HepG2 (cell line): ENCODE results near the gene NKD1. TPM values are rescaled to one million over a fixed set of nuclear protein-coding genes. Genes with fewer than 3 reads are reported as not detected.

Experiments
- EEA1 ChIP-seq: sonication (generic); formaldehyde crosslinking; IDR thresholded peaks from 2 replicates; pipeline ENCODE4 v1.5.1; 2020; ENCODE audit warnings: mild to moderate bottlenecking, missing genetic modification reagents, borderline replicate concordance
- EZH2 ChIP-seq: conservative IDR thresholded peaks from 2 replicates; pipeline ENCODE4 v1.6.1; 2012; ENCODE audit warnings: mild to moderate bottlenecking, low read depth, low read length, moderate library complexity
- HES4 ChIP-seq: sonication (generic); formaldehyde crosslinking; IDR thresholded peaks from 2 replicates; pipeline ENCODE4 v1.9.0; 2021; ENCODE audit warnings: mild to moderate bottlenecking, missing genetic modification reagents, borderline replicate concordance
- HMGXB4 ChIP-seq, 2 experiments: sonication (generic) in 1 of 2; formaldehyde crosslinking in 1 of 2; IDR thresholded peaks; 2 replicates each; pipeline versions ENCODE4 v1.4.0 to v1.6.1; 2018 to 2020; ENCODE audit warnings: missing genetic modification reagents in 2 of 2, borderline replicate concordance in 1 of 2, low read depth in 1 of 2, mild to moderate bottlenecking in 1 of 2, missing biosample characterization in 1 of 2
- NR2F2 ChIP-seq: IDR thresholded peaks from 2 replicates; pipeline ENCODE4 v1.6.1; 2012; ENCODE audit warnings: low read depth, inconsistent platforms, borderline replicate concordance
- SIN3B ChIP-seq: fragments of 150-350 bp; IDR thresholded peaks from 2 replicates; pipeline ENCODE4 v1.6.1; 2014; ENCODE audit warnings: low read length
- SMAD3 ChIP-seq: sonication (generic); formaldehyde crosslinking; IDR thresholded peaks from 2 replicates; pipeline ENCODE4 v1.4.0; 2020; ENCODE audit warnings: missing genetic modification reagents
- TMF1 ChIP-seq: sonication (generic); formaldehyde crosslinking; IDR thresholded peaks from 2 replicates; pipeline ENCODE4 v1.8.1; 2022; ENCODE audit warnings: low read depth, missing genetic modification reagents
- TRAFD1 ChIP-seq: sonication (generic); formaldehyde crosslinking; IDR thresholded peaks from 2 replicates; pipeline ENCODE4 v1.5.1; 2020; ENCODE audit warnings: missing genetic modification reagents, mild to moderate bottlenecking, borderline replicate concordance
- ZNF460 ChIP-seq: sonication (generic); formaldehyde crosslinking; IDR thresholded peaks from 2 replicates; pipeline ENCODE4 v1.5.1; 2020; ENCODE audit warnings: missing genetic modification reagents, mild to moderate bottlenecking, borderline replicate concordance
- ZNF484 ChIP-seq: sonication (generic); formaldehyde crosslinking; IDR thresholded peaks from 2 replicates; pipeline ENCODE4 v1.5.1; 2020; ENCODE audit warnings: mild to moderate bottlenecking, low read depth, missing genetic modification reagents, borderline replicate concordance
- polyA plus RNA-seq, 8 experiments: library from polyadenylated mRNA; depleted of rRNA in 3 of 8; stranded (reverse) in 7 of 8; unstranded in 1 of 8; fragments of >200 nt; fragmentation: Illumina TruSeq in 4 of 8; extraction: Trizol in 4 of 8; gene quantifications; 2 replicates each; pipeline versions ENCODE4 v1.2.1 to v1.2.3, GENCODE V29; 2011 to 2016; ENCODE audit warnings: low read depth in 4 of 8, missing spikeins in 1 of 8, mixed read lengths in 1 of 8; ENCODE audit not compliant: insufficient read depth in 1 of 8
- total RNA-seq, 5 experiments: library from RNA; depleted of rRNA; stranded (reverse); fragments of >200 nt; fragmentation: Illumina TruSeq; extraction: Trizol; gene quantifications; 2 replicates each; pipeline ENCODE4 v1.2.3, GENCODE V29; 2016; ENCODE audit warnings: low read depth in 1 of 5
- TF ChIP-seq, protein P1 (sequence below): sonication (generic); formaldehyde crosslinking; IDR thresholded peaks from 2 replicates; pipeline ENCODE4 v1.8.1; 2023; ENCODE audit warnings: missing genetic modification reagents, inconsistent platforms, borderline replicate concordance
- TF ChIP-seq, protein P2 (sequence below): sonication (generic); formaldehyde crosslinking; IDR thresholded peaks from 2 replicates; pipeline ENCODE4 v1.8.1; 2023; ENCODE audit warnings: mild to moderate bottlenecking, missing genetic modification reagents
- TF ChIP-seq, protein P3 (sequence below): sonication (generic); formaldehyde crosslinking; IDR thresholded peaks from 2 replicates; pipeline ENCODE4 v1.4.0; 2020; ENCODE audit warnings: mild to moderate bottlenecking, missing genetic modification reagents, borderline replicate concordance
- TF ChIP-seq, protein P4 (sequence below): sonication (generic); formaldehyde crosslinking; IDR thresholded peaks from 2 replicates; pipeline ENCODE4 v1.4.0; 2020; ENCODE audit warnings: missing genetic modification reagents

The NKD1 gene
- total and polyA plus RNA-seq, 2 of the 13 experiments (the other 11 are each of a cell fraction or from before 2014, with no cell fraction given) = 70.4 to 121 TPM

DNA sequence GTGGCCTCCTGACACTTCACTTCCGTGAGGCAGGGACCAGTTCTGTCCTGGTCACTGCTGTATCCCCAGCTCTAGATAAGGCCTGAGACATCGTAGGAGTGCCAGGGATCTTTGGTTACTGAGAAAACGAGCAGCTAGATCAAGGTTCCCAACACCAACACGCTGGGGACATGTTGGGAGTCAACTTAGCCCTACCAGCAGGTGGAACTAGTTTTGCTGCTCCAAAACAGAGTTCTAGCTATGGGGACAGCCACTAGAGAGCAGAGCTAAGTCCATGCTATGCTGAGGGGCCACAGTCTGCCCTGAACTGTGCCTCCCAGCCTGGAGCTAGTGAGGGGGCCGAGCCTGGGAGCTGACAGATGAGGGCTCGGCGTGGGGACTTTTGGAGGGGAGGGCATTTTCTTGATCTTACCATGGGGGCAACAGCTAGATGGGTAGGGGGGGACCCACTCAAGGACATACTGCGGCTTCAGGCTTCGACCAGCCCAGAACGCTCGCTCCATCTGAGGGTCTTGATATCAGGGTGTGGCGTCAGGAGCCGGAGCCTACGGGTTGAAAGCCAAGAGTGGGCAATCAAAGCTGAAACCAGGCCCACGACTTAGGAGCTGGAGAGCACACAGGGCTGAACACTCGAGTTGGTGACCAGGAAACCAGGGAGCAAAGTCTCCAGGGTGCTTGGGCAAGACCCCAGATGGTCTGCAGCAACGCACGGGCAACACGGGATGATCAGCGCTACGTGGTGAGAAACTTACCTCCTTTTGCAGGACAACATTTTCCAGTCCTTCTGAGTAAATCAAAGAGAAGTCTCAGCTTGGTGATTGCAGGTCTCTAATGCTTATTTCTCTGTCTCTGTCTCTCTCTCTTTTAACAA, 119.5 kb downstream of the NKD1 start (continued):
- TF ChIP-seq, protein P1, sequence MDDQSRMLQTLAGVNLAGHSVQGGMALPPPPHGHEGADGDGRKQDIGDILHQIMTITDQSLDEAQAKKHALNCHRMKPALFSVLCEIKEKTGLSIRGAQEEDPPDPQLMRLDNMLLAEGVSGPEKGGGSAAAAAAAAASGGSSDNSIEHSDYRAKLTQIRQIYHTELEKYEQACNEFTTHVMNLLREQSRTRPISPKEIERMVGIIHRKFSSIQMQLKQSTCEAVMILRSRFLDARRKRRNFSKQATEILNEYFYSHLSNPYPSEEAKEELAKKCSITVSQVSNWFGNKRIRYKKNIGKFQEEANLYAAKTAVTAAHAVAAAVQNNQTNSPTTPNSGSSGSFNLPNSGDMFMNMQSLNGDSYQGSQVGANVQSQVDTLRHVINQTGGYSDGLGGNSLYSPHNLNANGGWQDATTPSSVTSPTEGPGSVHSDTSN (CRISPR knock-in tag) = no peak
- TF ChIP-seq EEA1 = no peak
- no peak for TF ChIP-seq TMF1
- TF ChIP-seq, protein P2, sequence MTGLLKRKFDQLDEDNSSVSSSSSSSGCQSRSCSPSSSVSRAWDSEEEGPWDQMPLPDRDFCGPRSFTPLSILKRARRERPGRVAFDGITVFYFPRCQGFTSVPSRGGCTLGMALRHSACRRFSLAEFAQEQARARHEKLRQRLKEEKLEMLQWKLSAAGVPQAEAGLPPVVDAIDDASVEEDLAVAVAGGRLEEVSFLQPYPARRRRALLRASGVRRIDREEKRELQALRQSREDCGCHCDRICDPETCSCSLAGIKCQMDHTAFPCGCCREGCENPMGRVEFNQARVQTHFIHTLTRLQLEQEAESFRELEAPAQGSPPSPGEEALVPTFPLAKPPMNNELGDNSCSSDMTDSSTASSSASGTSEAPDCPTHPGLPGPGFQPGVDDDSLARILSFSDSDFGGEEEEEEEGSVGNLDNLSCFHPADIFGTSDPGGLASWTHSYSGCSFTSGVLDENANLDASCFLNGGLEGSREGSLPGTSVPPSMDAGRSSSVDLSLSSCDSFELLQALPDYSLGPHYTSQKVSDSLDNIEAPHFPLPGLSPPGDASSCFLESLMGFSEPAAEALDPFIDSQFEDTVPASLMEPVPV = no peak
- no peak for TF ChIP-seq SIN3B
- no peak for TF ChIP-seq ZNF484 (CRISPR knock-in tag)
- TF ChIP-seq, protein P3, sequence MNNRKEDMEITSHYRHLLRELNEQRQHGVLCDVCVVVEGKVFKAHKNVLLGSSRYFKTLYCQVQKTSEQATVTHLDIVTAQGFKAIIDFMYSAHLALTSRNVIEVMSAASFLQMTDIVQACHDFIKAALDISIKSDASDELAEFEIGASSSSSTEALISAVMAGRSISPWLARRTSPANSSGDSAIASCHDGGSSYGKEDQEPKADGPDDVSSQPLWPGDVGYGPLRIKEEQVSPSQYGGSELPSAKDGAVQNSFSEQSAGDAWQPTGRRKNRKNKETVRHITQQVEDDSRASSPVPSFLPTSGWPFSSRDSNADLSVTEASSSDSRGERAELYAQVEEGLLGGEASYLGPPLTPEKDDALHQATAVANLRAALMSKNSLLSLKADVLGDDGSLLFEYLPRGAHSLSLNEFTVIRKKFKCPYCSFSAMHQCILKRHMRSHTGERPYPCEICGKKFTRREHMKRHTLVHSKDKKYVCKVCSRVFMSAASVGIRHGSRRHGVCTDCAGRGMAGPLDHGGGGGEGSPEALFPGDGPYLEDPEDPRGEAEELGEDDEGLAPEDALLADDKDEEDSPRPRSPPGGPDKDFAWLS (CRISPR knock-in tag) = no peak
- TF ChIP-seq HMGXB4 (CRISPR knock-in tag; IDR thresholded peaks at IDR 0.05; ENCODE audit: borderline replicate concordance in 1 of 2, low read depth in 1 of 2) = peak; percentile 58 to 64
- no peak for TF ChIP-seq EZH2
- TF ChIP-seq SMAD3 = no peak
- no peak for TF ChIP-seq HES4 (CRISPR knock-in tag)
- TF ChIP-seq, protein P4, sequence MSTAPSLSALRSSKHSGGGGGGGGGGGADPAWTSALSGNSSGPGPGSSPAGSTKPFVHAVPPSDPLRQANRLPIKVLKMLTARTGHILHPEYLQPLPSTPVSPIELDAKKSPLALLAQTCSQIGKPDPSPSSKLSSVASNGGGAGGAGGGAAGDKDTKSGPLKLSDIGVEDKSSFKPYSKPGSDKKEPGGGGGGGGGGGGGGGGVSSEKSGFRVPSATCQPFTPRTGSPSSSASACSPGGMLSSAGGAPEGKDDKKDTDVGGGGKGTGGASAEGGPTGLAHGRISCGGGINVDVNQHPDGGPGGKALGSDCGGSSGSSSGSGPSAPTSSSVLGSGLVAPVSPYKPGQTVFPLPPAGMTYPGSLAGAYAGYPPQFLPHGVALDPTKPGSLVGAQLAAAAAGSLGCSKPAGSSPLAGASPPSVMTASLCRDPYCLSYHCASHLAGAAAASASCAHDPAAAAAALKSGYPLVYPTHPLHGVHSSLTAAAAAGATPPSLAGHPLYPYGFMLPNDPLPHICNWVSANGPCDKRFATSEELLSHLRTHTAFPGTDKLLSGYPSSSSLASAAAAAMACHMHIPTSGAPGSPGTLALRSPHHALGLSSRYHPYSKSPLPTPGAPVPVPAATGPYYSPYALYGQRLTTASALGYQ (CRISPR knock-in tag) = no peak
- no peak for TF ChIP-seq TRAFD1 (CRISPR knock-in tag)
- no peak for TF ChIP-seq ZNF460 (CRISPR knock-in tag)
- no peak for TF ChIP-seq NR2F2
